ENCODE measurements around the gene DNAJC3.

DNA sequence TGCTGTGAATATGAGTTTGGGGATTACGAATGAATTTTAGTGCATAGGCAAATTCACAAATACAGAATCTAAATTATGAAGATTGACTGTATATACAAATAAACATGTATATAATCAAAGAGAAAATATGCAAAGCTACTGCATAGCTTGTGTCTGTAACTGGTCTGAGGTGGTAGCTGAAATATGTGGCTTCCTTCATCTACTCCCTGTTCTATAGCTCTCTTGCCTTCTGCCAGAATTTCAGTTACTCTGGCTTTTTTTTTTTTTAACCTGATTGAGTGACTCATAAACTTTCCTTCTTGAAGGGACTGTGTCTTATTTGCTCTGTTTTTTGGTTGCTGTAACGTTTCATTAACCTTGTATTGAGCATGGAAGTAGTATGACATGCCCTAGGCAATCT lies 26.6 kb downstream of the DNAJC3 start:
- TF ChIP-seq, protein P1, sequence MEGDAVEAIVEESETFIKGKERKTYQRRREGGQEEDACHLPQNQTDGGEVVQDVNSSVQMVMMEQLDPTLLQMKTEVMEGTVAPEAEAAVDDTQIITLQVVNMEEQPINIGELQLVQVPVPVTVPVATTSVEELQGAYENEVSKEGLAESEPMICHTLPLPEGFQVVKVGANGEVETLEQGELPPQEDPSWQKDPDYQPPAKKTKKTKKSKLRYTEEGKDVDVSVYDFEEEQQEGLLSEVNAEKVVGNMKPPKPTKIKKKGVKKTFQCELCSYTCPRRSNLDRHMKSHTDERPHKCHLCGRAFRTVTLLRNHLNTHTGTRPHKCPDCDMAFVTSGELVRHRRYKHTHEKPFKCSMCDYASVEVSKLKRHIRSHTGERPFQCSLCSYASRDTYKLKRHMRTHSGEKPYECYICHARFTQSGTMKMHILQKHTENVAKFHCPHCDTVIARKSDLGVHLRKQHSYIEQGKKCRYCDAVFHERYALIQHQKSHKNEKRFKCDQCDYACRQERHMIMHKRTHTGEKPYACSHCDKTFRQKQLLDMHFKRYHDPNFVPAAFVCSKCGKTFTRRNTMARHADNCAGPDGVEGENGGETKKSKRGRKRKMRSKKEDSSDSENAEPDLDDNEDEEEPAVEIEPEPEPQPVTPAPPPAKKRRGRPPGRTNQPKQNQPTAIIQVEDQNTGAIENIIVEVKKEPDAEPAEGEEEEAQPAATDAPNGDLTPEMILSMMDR (IDR thresholded peaks at IDR 0.05; ENCODE audit: poor library complexity), result no peak
- TF ChIP-seq EZH2 (IDR thresholded peaks at IDR 0.05; ENCODE audit: borderline replicate concordance), result no peak
